H1 (cell line): Measurements from ENCODE around the gene CDK5RAP3. TPM values are rescaled to one million over a fixed set of nuclear protein-coding genes. Genes with fewer than 3 reads are reported as not detected.

Source experiments
- CTCF ChIA-PET: fragments of 300-600 bp; sonication (Branson Sonifier 250); formaldehyde crosslinking; loops from one replicate; lab custom pipeline; 2021; ENCODE audit not compliant: partially characterized antibody; lab: Charles Lee
- POLR2A ChIA-PET: fragments of 300-600 bp; sonication (Branson Sonifier 250); formaldehyde crosslinking; loops from one replicate; lab custom pipeline; 2021; ENCODE audit warnings: inconsistent platforms; ENCODE audit not compliant: partially characterized antibody; lab: Charles Lee
- DNase-seq, 2 experiments: peaks; one replicate each; pipeline versions ENCODE4 v3.0.0 to v3.0.0-alpha.2; 2010 to 2022; ENCODE audit warnings: low spot score in 2 of 2, low read depth in 1 of 2, mixed read lengths in 1 of 2
- FAIRE-seq: peaks from 2 replicates; lab custom pipeline; 2011; peaks lifted over from hg19 to GRCh38; lab: Jason Lieb, UNC
- H2AFZ ChIP-seq: 2 replicates; pipeline ENCODE4 v1.8.1; 2012; ENCODE audit warnings: low read length, inconsistent platforms
- H2AK5ac ChIP-seq: 2 replicates; pipeline ENCODE4 v1.6.1; 2013; ENCODE audit warnings: low read depth, low read length
- H2BK120ac ChIP-seq: replicated peaks from 2 replicates; pipeline ENCODE3; 2013; ENCODE audit warnings: low read depth, low read length, inconsistent platforms
- H2BK12ac ChIP-seq: 2 replicates; pipeline ENCODE4 v1.6.1; 2013; ENCODE audit warnings: low read depth, low read length
- H2BK15ac ChIP-seq: 2 replicates; pipeline ENCODE4 v1.6.1; 2013; ENCODE audit warnings: low read length
- H2BK20ac ChIP-seq: 2 replicates; pipeline ENCODE4 v1.6.1; 2013; ENCODE audit warnings: low read length
- H2BK5ac ChIP-seq: 2 replicates; pipeline ENCODE4 v1.6.1; 2013; ENCODE audit warnings: low read depth, low read length
- H3K14ac ChIP-seq: 2 replicates; pipeline ENCODE4 v1.6.1; 2013; ENCODE audit warnings: inconsistent platforms; ENCODE audit not compliant: insufficient read length
- H3K18ac ChIP-seq: 2 replicates; pipeline ENCODE4 v1.6.1; 2013; ENCODE audit warnings: low read length; ENCODE audit errors: extremely low read depth
- H3K23ac ChIP-seq: 2 replicates; pipeline ENCODE4 v1.6.1; 2013; ENCODE audit warnings: inconsistent platforms; ENCODE audit not compliant: insufficient read length
- H3K23me2 ChIP-seq: 2 replicates; pipeline ENCODE4 v1.6.1; 2013; ENCODE audit warnings: low read depth, low read length
- H3K27ac ChIP-seq: 2 replicates; pipeline ENCODE4 v1.6.1; 2011; ENCODE audit warnings: low read depth, low read length, inconsistent platforms
- H3K27me3 ChIP-seq, 4 experiments: replicated peaks in 1 of 4; 1 replicate in 1 of 4; 2 replicates in 3 of 4; pipeline versions ENCODE4 v1.6.1 to v1.8.1; 2011 to 2013; ENCODE audit warnings: low read length in 3 of 4, mild to moderate bottlenecking in 3 of 4, inconsistent platforms in 2 of 4, mixed read lengths in 2 of 4, moderate library complexity in 1 of 4; ENCODE audit not compliant: control insufficient read depth in 3 of 4, insufficient read depth in 3 of 4; ENCODE audit errors: extremely low read depth in 1 of 4
- H3K36me3 ChIP-seq, 4 experiments: 2 replicates each; pipeline versions ENCODE4 v1.6.1 to v1.8.1; 2011 to 2013; ENCODE audit warnings: mild to moderate bottlenecking in 4 of 4, low read length in 3 of 4, moderate library complexity in 2 of 4, control low read depth in 1 of 4, inconsistent platforms in 1 of 4; ENCODE audit not compliant: insufficient read depth in 4 of 4, control insufficient read depth in 2 of 4
- H3K4ac ChIP-seq: replicated peaks from 2 replicates; pipeline ENCODE3; 2013; ENCODE audit warnings: low read length, low read depth, mixed read lengths, inconsistent platforms; ENCODE audit not compliant: insufficient read length
- H3K4me1 ChIP-seq, 4 experiments: replicated peaks in 1 of 4; 1 replicate in 1 of 4; 2 replicates in 3 of 4; pipeline versions ENCODE4 v1.6.1 to v1.8.1; 2011 to 2013; ENCODE audit warnings: low read length in 3 of 4, inconsistent platforms in 2 of 4, mixed read lengths in 1 of 4; ENCODE audit not compliant: insufficient read depth in 4 of 4, control insufficient read depth in 3 of 4
- H3K4me2 ChIP-seq, 2 experiments: 2 replicates each; pipeline versions ENCODE4 v1.6.1 to v1.8.1; 2011 to 2013; ENCODE audit warnings: low read depth in 2 of 2, low read length in 2 of 2, control low read depth in 1 of 2, inconsistent platforms in 1 of 2, mild to moderate bottlenecking in 1 of 2; ENCODE audit not compliant: insufficient read depth in 1 of 2
- H3K4me3 ChIP-seq, 4 experiments: fragments of 200-600, 300-600 bp in 1 of 4; sonication (generic), shearing (Covaris generic), sonication (Bioruptor Twin) in 1 of 4; 2 replicates each; pipeline versions ENCODE4 v1.5.1 to v1.8.1; 2011 to 2016; ENCODE audit warnings: low read length in 4 of 4, low read depth in 3 of 4, control low read depth in 2 of 4, inconsistent platforms in 2 of 4, mild to moderate bottlenecking in 2 of 4, mixed read lengths in 1 of 4, moderate library complexity in 1 of 4; ENCODE audit not compliant: insufficient read depth in 2 of 4; ENCODE audit errors: extremely low read depth in 1 of 4
- H3K56ac ChIP-seq: replicated peaks from 2 replicates; pipeline ENCODE3; 2013; ENCODE audit warnings: low read depth, mild to moderate bottlenecking, mixed read lengths, low read length, inconsistent platforms; ENCODE audit not compliant: insufficient read length
- H3K79me1 ChIP-seq: 2 replicates; pipeline ENCODE4 v1.6.1; 2013; ENCODE audit warnings: low read depth, low read length, control low read depth
- H3K79me2 ChIP-seq, 2 experiments: 2 replicates each; pipeline versions ENCODE4 v1.6.1 to v1.8.1; 2012 to 2013; ENCODE audit warnings: low read length in 2 of 2, mild to moderate bottlenecking in 2 of 2, inconsistent platforms in 1 of 2; ENCODE audit not compliant: insufficient read depth in 2 of 2, control insufficient read depth in 1 of 2
- H3K9ac ChIP-seq, 4 experiments: replicated peaks in 1 of 4; 1 replicate in 1 of 4; 2 replicates in 3 of 4; pipeline versions ENCODE4 v1.6.1 to v1.8.1; 2011 to 2013; ENCODE audit warnings: low read depth in 3 of 4, low read length in 3 of 4, control low read depth in 2 of 4, mild to moderate bottlenecking in 2 of 4, moderate library complexity in 2 of 4, inconsistent platforms in 1 of 4; ENCODE audit errors: extremely low read depth in 1 of 4
- H3K9me3 ChIP-seq, 2 experiments: 2 replicates each; pipeline versions ENCODE4 v1.6.1 to v1.8.1; 2012 to 2013; ENCODE audit warnings: mild to moderate bottlenecking in 2 of 2, moderate library complexity in 2 of 2, control low read depth in 1 of 2, inconsistent platforms in 1 of 2, low read depth in 1 of 2, low read length in 1 of 2, mixed read lengths in 1 of 2; ENCODE audit not compliant: insufficient read depth in 2 of 2
- H4K20me1 ChIP-seq, 2 experiments: replicated peaks in 1 of 2; 2 replicates each; pipeline versions ENCODE3 to v1.8.1; 2011 to 2013; ENCODE audit warnings: inconsistent platforms in 2 of 2, low read length in 2 of 2, mild to moderate bottlenecking in 1 of 2; ENCODE audit not compliant: insufficient read depth in 2 of 2, control insufficient read depth in 1 of 2
- H4K5ac ChIP-seq: 2 replicates; pipeline ENCODE4 v1.6.1; 2013; ENCODE audit warnings: low read length, low read depth, mixed read lengths, inconsistent platforms; ENCODE audit not compliant: insufficient read length
- H4K8ac ChIP-seq: 2 replicates; pipeline ENCODE4 v1.8.0; 2013; ENCODE audit warnings: mild to moderate bottlenecking, moderate library complexity, low read length, inconsistent platforms; ENCODE audit not compliant: insufficient read depth; ENCODE audit errors: extremely low read depth
- H4K91ac ChIP-seq: replicated peaks from 2 replicates; pipeline ENCODE3; 2013; ENCODE audit warnings: low read length, mixed read lengths, inconsistent platforms; ENCODE audit not compliant: insufficient read length
- ATF3 ChIP-seq: IDR thresholded peaks from 2 replicates; pipeline ENCODE4 v1.6.1; 2011; ENCODE audit warnings: low read depth, mild to moderate bottlenecking, low read length; ENCODE audit not compliant: insufficient read depth
- CBX5 ChIP-seq: fragments of 300-800, 300-1000 bp; sonication (generic); IDR thresholded peaks from 2 replicates; pipeline ENCODE4 v1.7.1; 2016; ENCODE audit warnings: antibody characterized with exemption, low read length, low read depth
- GABPA ChIP-seq: IDR thresholded peaks from 2 replicates; pipeline ENCODE4 v1.6.1; 2011; ENCODE audit warnings: mild to moderate bottlenecking, low read length, moderate library complexity, borderline replicate concordance; ENCODE audit not compliant: insufficient read depth
- KDM4A ChIP-seq: IDR thresholded peaks from one replicate; pipeline ENCODE4 v1.7.1; 2012; ENCODE audit warnings: low read depth, mild to moderate bottlenecking, moderate library complexity, low read length, inconsistent platforms; ENCODE audit not compliant: severe bottlenecking
- RXRA ChIP-seq: IDR thresholded peaks from 2 replicates; pipeline ENCODE4 v1.6.1; 2011; ENCODE audit warnings: low read depth, mild to moderate bottlenecking, low read length, moderate library complexity; ENCODE audit not compliant: insufficient read depth
- SIN3A ChIP-seq, 2 experiments: IDR thresholded peaks in 1 of 2; conservative IDR thresholded peaks in 1 of 2; 2 replicates each; pipeline ENCODE4 v1.6.1; 2011 to 2012; ENCODE audit warnings: low read length in 2 of 2, improper control_type of control experiment in 1 of 2, low read depth in 1 of 2, mild to moderate bottlenecking in 1 of 2
- SRF ChIP-seq: IDR thresholded peaks from 2 replicates; pipeline ENCODE4 v1.6.1; 2011; ENCODE audit warnings: mild to moderate bottlenecking, low read depth, low read length, moderate library complexity
- TAF1 ChIP-seq: IDR thresholded peaks from 2 replicates; pipeline ENCODE4 v1.6.1; 2011; ENCODE audit warnings: mild to moderate bottlenecking, low read depth, low read length
- TCF12 ChIP-seq: IDR thresholded peaks from 2 replicates; pipeline ENCODE4 v1.6.1; 2011; ENCODE audit warnings: low read depth, mild to moderate bottlenecking, low read length
- WGBS, 2 experiments: shearing (Covaris generic) in 1 of 2; methylation state at CpG; one replicate each; pipeline versions ENCODE4 v1.1.6 to v1.1.7; 2013 to 2015; ENCODE audit warnings: low lambda C conversion rate in 2 of 2, mixed read lengths in 2 of 2, inconsistent platforms in 1 of 2, low coverage in 1 of 2, missing lambda C conversion rate in 1 of 2; ENCODE audit not compliant: insufficient replicate concordance in 2 of 2, insufficient coverage in 1 of 2, insufficient read length in 1 of 2; ENCODE audit errors: extremely low coverage in 1 of 2, missing lambda C conversion rate in 1 of 2; 5-methylcytosine and 5-hydroxymethylcytosine counted together
- polyA plus RNA-seq, 7 experiments: library from polyadenylated mRNA; depleted of rRNA in 3 of 7; stranded (reverse) in 5 of 7; unstranded in 2 of 7; fragments of >200 nt in 5 of 7; fragments of 200-250 nt in 2 of 7; gene quantifications; 1 replicate in 5 of 7; 2 replicates in 1 of 7; 4 replicates in 1 of 7; pipeline versions ENCODE4 v1.2.1 to v1.2.3, GENCODE V29; 2011 to 2013; ENCODE audit warnings: missing spikeins in 2 of 7, mixed read lengths in 2 of 7
- total RNA-seq: library from RNA; stranded (reverse); fragmentation: NEBNext Ultra II Directional; extraction: Animal tissue kit (Norgen Biotek cat#: 25700); gene quantifications from 2 replicates; pipeline ENCODE4 v1.2.1, GENCODE V29; 2021
- TF ChIP-seq, protein P1 (sequence below): IDR thresholded peaks from 2 replicates; pipeline ENCODE4 v1.6.1; 2011; ENCODE audit warnings: low read length, improper control_type of control experiment

The CDK5RAP3 gene
- total and polyA plus RNA-seq, 2 of the 8 experiments (the other 6 are each of a cell fraction or from before 2014, with no cell fraction given), result 88.2 to 93.2 TPM

DNA sequence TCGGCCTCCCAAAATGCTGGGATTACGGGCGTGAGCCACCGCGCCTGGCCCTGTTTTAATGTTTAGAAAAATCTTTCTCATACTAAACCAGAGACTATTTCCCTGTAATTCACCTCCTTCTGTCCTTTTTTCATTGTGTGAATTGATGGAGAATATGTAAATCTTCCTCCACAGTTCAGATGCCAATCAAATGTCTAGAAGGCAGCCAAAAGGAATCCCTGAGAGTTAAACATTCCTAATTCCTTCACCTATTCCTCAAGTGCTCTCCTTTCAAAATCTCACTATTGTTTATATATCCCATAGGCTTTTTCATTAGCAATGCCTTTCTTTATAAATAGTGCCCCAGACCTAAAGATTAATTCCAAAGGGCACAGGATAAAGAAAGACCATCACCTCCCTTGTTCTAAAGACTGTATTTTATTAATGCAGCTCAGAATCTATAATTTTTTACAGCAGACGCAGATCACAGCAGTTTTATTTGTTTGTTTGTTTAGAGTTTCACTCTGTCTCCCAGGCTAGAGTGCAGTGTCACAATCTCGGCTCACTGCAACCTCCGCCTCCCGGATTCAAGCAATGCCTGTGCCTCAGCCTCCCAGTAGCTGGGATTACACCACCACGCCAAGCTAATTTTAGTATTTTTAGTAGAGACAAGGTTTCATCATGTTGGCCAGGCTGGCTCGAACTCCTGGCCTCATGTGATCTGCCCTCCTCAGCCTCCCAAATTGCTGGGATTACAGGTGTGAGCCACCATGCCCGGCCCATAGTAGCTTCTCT, 36.2 kb downstream of the CDK5RAP3 start:
- WGBS, 2 experiments, result 91% methylated on average over 12 of the region's 12 CpGs; no CpG with 5 or more reads in 1 of the 2 experiments
- H2BK120ac ChIP-seq, result no peak overlapping the region
- no peaks in the 10 kb centered on the region; a peak in 2 of 7 replicates for H3K27me3 ChIP-seq
- H3K9ac ChIP-seq, result no peak overlapping the region
- no peak overlapping the region for H3K4me3 ChIP-seq
- no peak overlapping the region for H3K23ac ChIP-seq
- H3K23me2 ChIP-seq, result peaks cover 9% of the 10 kb centered on the region
- FAIRE-seq (no peak), DNase-seq (no peak)
- ChIA-PET POLR2A (interaction anchor here (2.4 kb wide), 1 partner anchor 11 kb away, joined by 8 read pairs; no protein-coding TSS in a partner anchor), CTCF (interaction anchor here (0.8 to 27.8 kb wide), 8 partner anchors 8 to 166 kb away, joined by 3 to 493 read pairs (median 10); partner anchors contain the start of genes CDK5RAP3, PNPO, PRR15L and SCRN2)
- no peak overlapping the region for H4K5ac ChIP-seq
- H3K4me2 ChIP-seq, result no peak overlapping the region
- peaks cover 18 to 37% (median 22%) of the 10 kb centered on the region in 4 experiments for H3K4me1 ChIP-seq
- no peak overlapping the region for H3K18ac ChIP-seq
- no peak overlapping the region for H2BK15ac ChIP-seq
- no peak overlapping the region for H4K8ac ChIP-seq
- H3K9me3 ChIP-seq, result no peaks in the 10 kb centered on the region
- H3K79me2 ChIP-seq, result no peaks in the 10 kb centered on the region
- H3K4ac ChIP-seq, result no peak overlapping the region
- H4K91ac ChIP-seq, result no peak overlapping the region
- no peak overlapping the region for H3K56ac ChIP-seq
- H3K79me1 ChIP-seq, result no peaks in the 10 kb centered on the region
- H2BK12ac ChIP-seq, result no peak overlapping the region
- H3K14ac ChIP-seq, result no peak overlapping the region
- H4K20me1 ChIP-seq, result no peaks in the 10 kb centered on the region
- H2AFZ ChIP-seq, result no peak overlapping the region
- H3K27ac ChIP-seq, result no peak overlapping the region
- H2AK5ac ChIP-seq, result no peak overlapping the region
- no peak overlapping the region for H2BK5ac ChIP-seq
- H3K36me3 ChIP-seq, result no peaks in the 10 kb centered on the region
- no peak overlapping the region for H2BK20ac ChIP-seq
- TF ChIP-seq KDM4A (no peak), TCF12 (no peak), GABPA (no peak), TAF1 (no peak), RXRA (no peak), SRF (no peak), CBX5 (no peak), ATF3 (no peak), SIN3A (conservative IDR thresholded peaks at IDR 0.05 in 1 of 2, IDR thresholded peaks at IDR 0.05 in 1 of 2; ENCODE audit: low read depth in 1 of 2, low read length in 2 of 2) (no peak)
- TF ChIP-seq, protein P1, sequence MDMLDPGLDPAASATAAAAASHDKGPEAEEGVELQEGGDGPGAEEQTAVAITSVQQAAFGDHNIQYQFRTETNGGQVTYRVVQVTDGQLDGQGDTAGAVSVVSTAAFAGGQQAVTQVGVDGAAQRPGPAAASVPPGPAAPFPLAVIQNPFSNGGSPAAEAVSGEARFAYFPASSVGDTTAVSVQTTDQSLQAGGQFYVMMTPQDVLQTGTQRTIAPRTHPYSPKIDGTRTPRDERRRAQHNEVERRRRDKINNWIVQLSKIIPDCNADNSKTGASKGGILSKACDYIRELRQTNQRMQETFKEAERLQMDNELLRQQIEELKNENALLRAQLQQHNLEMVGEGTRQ, result no peak
